DMS 273 treated with DMSO at 0.1 percent for 48 hours (cell line): ENCODE data around the gene ALDH7A1.
"Not testable (repeated sequence)": the region's sequence is repeated elsewhere in the genome, so short reads cannot be mapped to it uniquely, and the experiment has no call there.

ENCODE experiments used
- DNase-seq: peaks from one replicate; lab custom pipeline; 2025; lab: John Stamatoyannopoulos, UW

ALDH7A1 gene

GRCh38 chr5:126595486-126596083 lies 566 bp upstream of the ALDH7A1 start:
- DNase-seq, result no peak

GRCh38 chr5:126591549-126591948 lies 3.5 kb downstream of the ALDH7A1 start:
- no peak for DNase-seq

- no peak for DNase-seq
These were observed 5.3 kb downstream of the ALDH7A1 start for GRCh38 chr5:126589536-126590297.

GRCh38 chr5:126587551-126588390 lies 7.2 kb downstream of the ALDH7A1 start:
- no peak for DNase-seq

- DNase-seq, result no peak
These were observed 11.3 kb downstream of the ALDH7A1 start for GRCh38 chr5:126583761-126584160.

- DNase-seq, result no peak
These were observed 15.3 kb downstream of the ALDH7A1 start for GRCh38 chr5:126579716-126580115.

GRCh38 chr5:126577415-126577814 lies 17.6 kb downstream of the ALDH7A1 start:
- DNase-seq, result no peak

- DNase-seq, result no peak
These were observed 18.0 kb downstream of the ALDH7A1 start for GRCh38 chr5:126576974-126577373.

GRCh38 chr5:126575644-126576043 lies 19.4 kb downstream of the ALDH7A1 start:
- no peak for DNase-seq

GRCh38 chr5:126568206-126568755 lies 26.7 kb downstream of the ALDH7A1 start:
- no peak for DNase-seq

GRCh38 chr5:126562823-126563222 lies 32.2 kb downstream of the ALDH7A1 start:
- DNase-seq, result no peak

- no peak for DNase-seq
These were observed 33.1 kb downstream of the ALDH7A1 start for GRCh38 chr5:126561908-126562307.

GRCh38 chr5:126555101-126555500 lies 39.9 kb downstream of the ALDH7A1 start:
- not testable (repeated sequence) for DNase-seq

- DNase-seq, result no peak
These were observed 42.4 kb downstream of the ALDH7A1 start for GRCh38 chr5:126552614-126553013.

- no peak for DNase-seq
These were observed 50.8 kb downstream of the ALDH7A1 start for GRCh38 chr5:126544087-126544740.

GRCh38 chr5:126543660-126544059 lies 51.4 kb downstream of the ALDH7A1 start:
- no peak for DNase-seq

- DNase-seq, result no peak
These were observed 52.0 kb downstream of the ALDH7A1 start for GRCh38 chr5:126543009-126543408.

GRCh38 chr5:126542441-126542840 lies 52.6 kb downstream of the ALDH7A1 start:
- no peak for DNase-seq

GRCh38 chr5:126540631-126541030 lies 54.4 kb downstream of the ALDH7A1 start:
- DNase-seq, result no peak

GRCh38 chr5:126538579-126538978 lies 56.4 kb downstream of the ALDH7A1 start:
- no peak for DNase-seq

- no peak for DNase-seq
These were observed 58.1 kb downstream of the ALDH7A1 start for GRCh38 chr5:126536874-126537273.
